ENCODE results near the gene WNT16.

Gene WNT16

GRCh38 chr7:121388950-121389349, 60.1 kb downstream of the WNT16 start:
- in situ Hi-C loops (cut with HindIII; ENCODE audit: low sequenced_read_pairs) = no loop called here

GRCh38 chr7:121390109-121390508, 61.3 kb downstream of the WNT16 start:
- in situ Hi-C loops (cut with HindIII; ENCODE audit: low sequenced_read_pairs) = loop anchor here (5.0 to 10.0 kb wide), 2 partner anchors 157 to 495 kb away; no protein-coding TSS in a partner anchor

- in situ Hi-C loops (cut with HindIII; ENCODE audit: low sequenced_read_pairs) = loop anchor here (5.0 to 10.0 kb wide), 2 partner anchors 157 to 494 kb away; no protein-coding TSS in a partner anchor
These were observed 61.8 kb downstream of the WNT16 start for GRCh38 chr7:121390617-121391016.

All from endothelial cell of hepatic sinusoid (primary cell).